ENCODE measurements around the gene UBN2. TPM values are rescaled to one million over a fixed set of nuclear protein-coding genes. Genes with fewer than 3 reads are reported as not detected.

Gene UBN2
- total and polyA plus RNA-seq, 2 of the 13 experiments (the other 11 are each of a cell fraction or from before 2014, with no cell fraction given): 5.6 to 5.7 TPM

DNA sequence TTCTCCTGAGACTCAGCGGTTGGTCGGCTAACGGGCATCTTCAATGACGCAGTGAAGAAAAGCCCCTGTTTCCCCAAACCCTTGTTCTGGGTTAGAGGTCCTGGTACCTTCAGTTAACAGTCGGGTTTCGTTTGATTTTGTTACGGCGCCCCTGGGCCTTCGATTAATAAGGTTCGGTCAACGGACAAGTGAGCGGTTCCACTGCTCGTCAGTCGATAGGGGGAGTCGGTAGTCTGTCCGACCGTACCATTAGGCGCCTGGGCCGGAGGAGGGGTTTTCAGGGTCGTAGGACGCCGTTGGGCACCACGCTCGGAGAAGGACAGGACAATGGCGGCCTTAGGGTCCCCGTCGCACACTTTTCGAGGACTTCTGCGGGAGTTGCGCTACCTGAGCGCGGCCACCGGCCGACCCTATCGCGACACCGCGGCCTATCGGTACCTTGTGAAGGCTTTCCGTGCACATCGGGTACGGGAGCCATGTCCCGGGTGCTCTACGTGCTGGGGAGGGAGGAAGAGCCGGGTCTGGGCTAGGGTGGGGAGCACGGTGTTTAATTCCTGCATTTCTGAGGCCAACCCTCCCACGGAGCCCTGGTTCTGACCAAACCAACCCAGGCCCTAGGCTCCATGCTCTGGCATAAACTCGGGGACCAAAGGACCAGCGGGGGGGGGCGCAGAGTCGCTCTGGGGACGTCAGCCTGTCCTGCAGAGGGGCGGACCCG, 110.2 kb downstream of the UBN2 start, which contains the start of gene FMC1 (continued):
- TF ChIP-seq ZNF773 (CRISPR knock-in tag; IDR thresholded peaks at IDR 0.05; ENCODE audit: borderline replicate concordance): no peak
- no peak for TF ChIP-seq AFF4 (CRISPR knock-in tag; IDR thresholded peaks at IDR 0.05)
- peak; percentile 35 for TF ChIP-seq TEAD3 (CRISPR knock-in tag; optimal IDR thresholded peaks at IDR 0.05; ENCODE audit: borderline replicate concordance)
- no peak for TF ChIP-seq ZNF7 (CRISPR knock-in tag; IDR thresholded peaks at IDR 0.05)
- TF ChIP-seq RXRA (CRISPR knock-in tag; IDR thresholded peaks at IDR 0.05): peak; percentile 56; the same call in 1 of the 2 replicates
- TF ChIP-seq, protein P1, sequence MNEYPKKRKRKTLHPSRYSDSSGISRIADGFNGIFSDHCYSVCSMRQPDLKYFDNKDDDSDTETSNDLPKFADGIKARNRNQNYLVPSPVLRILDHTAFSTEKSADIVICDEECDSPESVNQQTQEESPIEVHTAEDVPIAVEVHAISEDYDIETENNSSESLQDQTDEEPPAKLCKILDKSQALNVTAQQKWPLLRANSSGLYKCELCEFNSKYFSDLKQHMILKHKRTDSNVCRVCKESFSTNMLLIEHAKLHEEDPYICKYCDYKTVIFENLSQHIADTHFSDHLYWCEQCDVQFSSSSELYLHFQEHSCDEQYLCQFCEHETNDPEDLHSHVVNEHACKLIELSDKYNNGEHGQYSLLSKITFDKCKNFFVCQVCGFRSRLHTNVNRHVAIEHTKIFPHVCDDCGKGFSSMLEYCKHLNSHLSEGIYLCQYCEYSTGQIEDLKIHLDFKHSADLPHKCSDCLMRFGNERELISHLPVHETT (CRISPR knock-in tag; conservative IDR thresholded peaks at IDR 0.05): no peak; the same call in 1 of the 2 replicates
- TF ChIP-seq PLSCR1 (CRISPR knock-in tag; IDR thresholded peaks at IDR 0.05; ENCODE audit: borderline replicate concordance): no peak
- no peak for TF ChIP-seq ZSCAN25 (CRISPR knock-in tag; IDR thresholded peaks at IDR 0.05)
- TF ChIP-seq RNF2 (conservative IDR thresholded peaks at IDR 0.05; ENCODE audit: low read depth): no peak
- 0 out of 2 replicates have a peak, but pooled peaks have one; percentile 63 for TF ChIP-seq ZNF816 (CRISPR knock-in tag; IDR thresholded peaks at IDR 0.05; ENCODE audit: borderline replicate concordance)
- TF ChIP-seq MAFK (conservative IDR thresholded peaks at IDR 0.05 in 1 of 2, IDR thresholded peaks at IDR 0.05 in 1 of 2; ENCODE audit: low read length in 2 of 2): no peak
- TF ChIP-seq NAIF1 (CRISPR knock-in tag; IDR thresholded peaks at IDR 0.05; ENCODE audit: borderline replicate concordance): peak; percentile 46; the same call in 1 of the 2 replicates
- TF ChIP-seq HDAC1 (CRISPR knock-in tag; IDR thresholded peaks at IDR 0.05): peak; percentile 27; the same call in 1 of the 2 replicates
- TF ChIP-seq HNRNPUL1 (IDR thresholded peaks at IDR 0.05; ENCODE audit: low read depth, low read length): no peak
- no peak for TF ChIP-seq ETV6 (CRISPR knock-in tag; conservative IDR thresholded peaks at IDR 0.05)
- TF ChIP-seq, protein P2, sequence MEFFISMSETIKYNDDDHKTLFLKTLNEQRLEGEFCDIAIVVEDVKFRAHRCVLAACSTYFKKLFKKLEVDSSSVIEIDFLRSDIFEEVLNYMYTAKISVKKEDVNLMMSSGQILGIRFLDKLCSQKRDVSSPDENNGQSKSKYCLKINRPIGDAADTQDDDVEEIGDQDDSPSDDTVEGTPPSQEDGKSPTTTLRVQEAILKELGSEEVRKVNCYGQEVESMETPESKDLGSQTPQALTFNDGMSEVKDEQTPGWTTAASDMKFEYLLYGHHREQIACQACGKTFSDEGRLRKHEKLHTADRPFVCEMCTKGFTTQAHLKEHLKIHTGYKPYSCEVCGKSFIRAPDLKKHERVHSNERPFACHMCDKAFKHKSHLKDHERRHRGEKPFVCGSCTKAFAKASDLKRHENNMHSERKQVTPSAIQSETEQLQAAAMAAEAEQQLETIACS (CRISPR knock-in tag; IDR thresholded peaks at IDR 0.05): peak; percentile 44; the same call in 1 of the 2 replicates
- TF ChIP-seq MATR3 (CRISPR knock-in tag; IDR thresholded peaks at IDR 0.05): no peak
- TF ChIP-seq ERF (CRISPR knock-in tag; IDR thresholded peaks at IDR 0.05): peak; percentile 42; the same call in 1 of the 2 replicates
- 0 out of 2 replicates have a peak, but pooled peaks have one; percentile 65 for TF ChIP-seq CBX5 (CRISPR knock-in tag; IDR thresholded peaks at IDR 0.05; ENCODE audit: borderline replicate concordance)
- TF ChIP-seq SP5 (CRISPR knock-in tag; IDR thresholded peaks at IDR 0.05; ENCODE audit: borderline replicate concordance, low read depth): no peak
- TF ChIP-seq ZNF543 (CRISPR knock-in tag; IDR thresholded peaks at IDR 0.05): no peak
- no peak for TF ChIP-seq NCOR1 (IDR thresholded peaks at IDR 0.05; ENCODE audit: borderline replicate concordance, low read length)
- TF ChIP-seq GATAD1 (CRISPR knock-in tag; IDR thresholded peaks at IDR 0.05): peak; percentile 70
- 0 out of 2 replicates have a peak, but pooled peaks have one; percentile 73 for TF ChIP-seq ZNF839 (CRISPR knock-in tag; IDR thresholded peaks at IDR 0.05; ENCODE audit: borderline replicate concordance)
